ENCODE results near the gene TGFBR3. TPM values are rescaled to one million over a fixed set of nuclear protein-coding genes. Genes with fewer than 3 reads are reported as not detected.
"Not testable (repeated sequence)": the region's sequence is repeated elsewhere in the genome, so short reads cannot be mapped to it uniquely, and the experiment has no call there.

Gene TGFBR3
- total and polyA plus RNA-seq, 8 donors, result 4.2 to 689 (median 71.5) TPM

DNA sequence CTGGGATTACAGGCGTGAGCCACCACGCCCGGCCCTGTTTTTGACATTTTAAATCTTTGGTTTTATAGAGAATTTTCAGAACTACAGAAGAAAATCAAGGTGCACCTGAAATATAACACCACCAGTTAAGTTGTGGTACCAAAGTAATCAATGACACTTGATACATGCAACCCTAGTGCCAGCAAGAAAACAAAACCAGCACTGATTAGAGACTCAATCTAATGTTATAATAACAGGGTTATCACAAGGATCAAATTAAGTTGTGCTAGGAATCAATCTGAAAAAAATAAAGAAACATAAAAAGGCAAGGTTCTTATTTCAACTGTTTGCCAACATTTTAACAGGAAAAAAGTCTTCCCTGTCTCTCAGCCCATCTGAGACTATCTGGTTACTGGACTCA, 23.8 kb downstream of the TGFBR3 start:
- WGBS, 5 donors, result 83 to 99% (median 94%) methylated on average over 3 of the region's 3 CpGs
- no peaks in the 10 kb centered on the region for H3K27me3 ChIP-seq
- intact Hi-C loops (cut with DNase I; ENCODE audit: low total_unique reads), result no loop called here
- H3K36me3 ChIP-seq, result peaks cover 0 to 22% (median 9%) of the 10 kb centered on the region in 4 donors
- H3K4me1 ChIP-seq, result peaks cover 0 to 30% (median 9%) of the 10 kb centered on the region in 4 donors
- TF ChIP-seq POLR2AphosphoS5 (IDR thresholded peaks at IDR 0.05), result no peak
- TF ChIP-seq, protein P1, sequence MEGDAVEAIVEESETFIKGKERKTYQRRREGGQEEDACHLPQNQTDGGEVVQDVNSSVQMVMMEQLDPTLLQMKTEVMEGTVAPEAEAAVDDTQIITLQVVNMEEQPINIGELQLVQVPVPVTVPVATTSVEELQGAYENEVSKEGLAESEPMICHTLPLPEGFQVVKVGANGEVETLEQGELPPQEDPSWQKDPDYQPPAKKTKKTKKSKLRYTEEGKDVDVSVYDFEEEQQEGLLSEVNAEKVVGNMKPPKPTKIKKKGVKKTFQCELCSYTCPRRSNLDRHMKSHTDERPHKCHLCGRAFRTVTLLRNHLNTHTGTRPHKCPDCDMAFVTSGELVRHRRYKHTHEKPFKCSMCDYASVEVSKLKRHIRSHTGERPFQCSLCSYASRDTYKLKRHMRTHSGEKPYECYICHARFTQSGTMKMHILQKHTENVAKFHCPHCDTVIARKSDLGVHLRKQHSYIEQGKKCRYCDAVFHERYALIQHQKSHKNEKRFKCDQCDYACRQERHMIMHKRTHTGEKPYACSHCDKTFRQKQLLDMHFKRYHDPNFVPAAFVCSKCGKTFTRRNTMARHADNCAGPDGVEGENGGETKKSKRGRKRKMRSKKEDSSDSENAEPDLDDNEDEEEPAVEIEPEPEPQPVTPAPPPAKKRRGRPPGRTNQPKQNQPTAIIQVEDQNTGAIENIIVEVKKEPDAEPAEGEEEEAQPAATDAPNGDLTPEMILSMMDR (IDR thresholded peaks at IDR 0.05), result no peak
- no peak for TF ChIP-seq EP300 (IDR thresholded peaks at IDR 0.05)
- TF ChIP-seq POLR2A (IDR thresholded peaks at IDR 0.05), result no peak
- H3K9me3 ChIP-seq, result no peaks in the 10 kb centered on the region
- DNase-seq, result no peak
- no peak overlapping the region for H3K27ac ChIP-seq
- no peak overlapping the region for H3K4me3 ChIP-seq

- intact Hi-C loops (cut with DNase I; ENCODE audit: low total_unique reads), result no loop called here
- WGBS, 5 donors, result 87 to 95% (median 94%) methylated on average over 2 of the region's 2 CpGs
- no peak for DNase-seq
- H3K9me3 ChIP-seq, result no peaks in the 10 kb centered on the region
- TF ChIP-seq, protein P1 (IDR thresholded peaks at IDR 0.05), result no peak
- TF ChIP-seq POLR2AphosphoS5 (IDR thresholded peaks at IDR 0.05), result no peak
- no peak overlapping the region for H3K27ac ChIP-seq
- no peaks in the 10 kb centered on the region for H3K27me3 ChIP-seq
- no peak overlapping the region for H3K4me3 ChIP-seq
- peaks cover 0 to 17% (median 3%) of the 10 kb centered on the region in 4 donors for H3K4me1 ChIP-seq
- H3K36me3 ChIP-seq, result peaks cover 0 to 22% (median 9%) of the 10 kb centered on the region in 4 donors
Observed at GRCh38 chr1:91857557-91858239, 28.3 kb downstream of the TGFBR3 start.

DNA sequence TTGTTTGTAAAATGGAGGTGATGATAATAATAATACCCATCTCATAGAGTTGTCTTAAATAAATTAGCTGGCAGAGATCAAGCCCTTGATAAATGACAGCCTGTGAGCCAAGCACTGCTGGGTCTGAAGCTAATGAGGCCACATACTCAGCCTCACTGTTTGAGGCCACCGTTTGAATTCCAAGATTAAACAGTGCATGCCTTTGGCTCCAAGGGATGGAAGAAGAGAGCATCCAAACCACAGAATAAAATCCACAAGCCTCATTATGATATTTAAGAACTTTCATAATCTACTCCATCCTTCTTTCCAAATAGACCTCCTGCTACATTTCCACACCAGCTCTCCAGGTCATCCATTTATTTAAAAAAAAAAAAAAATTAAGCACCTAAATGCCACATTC, 29.0 kb downstream of the TGFBR3 start:
- H3K27ac ChIP-seq, result no peak overlapping the region
- no peak for DNase-seq
- WGBS, 5 donors, result 25 to 31% (median 29%) methylated on average over 1 of the region's 1 CpG
- no peaks in the 10 kb centered on the region for H3K27me3 ChIP-seq
- H3K4me1 ChIP-seq, result peaks cover 0 to 19% (median 8%) of the 10 kb centered on the region in 4 donors
- H3K4me3 ChIP-seq, result no peak overlapping the region
- intact Hi-C loops (cut with DNase I; ENCODE audit: low total_unique reads), result no loop called here
- H3K36me3 ChIP-seq, result peaks cover 0 to 22% (median 9%) of the 10 kb centered on the region in 4 donors
- TF ChIP-seq POLR2AphosphoS5 (IDR thresholded peaks at IDR 0.05) (no peak), POLR2A (IDR thresholded peaks at IDR 0.05) (no peak), EP300 (IDR thresholded peaks at IDR 0.05) (no peak)
- TF ChIP-seq, protein P1 (IDR thresholded peaks at IDR 0.05), result no peak
- H3K9me3 ChIP-seq, result no peaks in the 10 kb centered on the region

GRCh38 chr1:91854852-91855534, 31.0 kb downstream of the TGFBR3 start:
- Histone ChIP-seq H3K4me1 (peaks cover 10 to 33% (median 24%) of the 10 kb centered on the region in 4 donors), H3K27me3 (no peaks in the 10 kb centered on the region), H3K36me3 (peaks cover 0 to 8% (median 3%) of the 10 kb centered on the region in 4 donors), H3K4me3 (no peak overlapping the region), H3K9me3 (no peaks in the 10 kb centered on the region), H3K27ac (no peak overlapping the region)
- WGBS, 5 donors, result 68 to 83% (median 78%) methylated on average over 3 of the region's 3 CpGs
- TF ChIP-seq POLR2A (IDR thresholded peaks at IDR 0.05), result no peak
- no peak for DNase-seq
- intact Hi-C loops (cut with DNase I; ENCODE audit: low total_unique reads), result no loop called here

GRCh38 chr1:91853397-91853796, 32.6 kb downstream of the TGFBR3 start:
- no peak for DNase-seq
- Histone ChIP-seq H3K36me3 (no peaks in the 10 kb centered on the region), H3K27ac (no peak overlapping the region), H3K9me3 (no peaks in the 10 kb centered on the region), H3K27me3 (no peaks in the 10 kb centered on the region), H3K4me1 (peaks cover 10 to 38% (median 24%) of the 10 kb centered on the region in 4 donors), H3K4me3 (no peak overlapping the region)
- WGBS, 5 donors, result 93 to 97% (median 96%) methylated on average over 7 of the region's 7 CpGs
- TF ChIP-seq EP300 (IDR thresholded peaks at IDR 0.05), result no peak
- TF ChIP-seq POLR2AphosphoS5 (IDR thresholded peaks at IDR 0.05), result no peak
- TF ChIP-seq POLR2A (IDR thresholded peaks at IDR 0.05), result no peak
- TF ChIP-seq, protein P1 (IDR thresholded peaks at IDR 0.05), result no peak
- intact Hi-C loops (cut with DNase I; ENCODE audit: low total_unique reads), result no loop called here

DNA sequence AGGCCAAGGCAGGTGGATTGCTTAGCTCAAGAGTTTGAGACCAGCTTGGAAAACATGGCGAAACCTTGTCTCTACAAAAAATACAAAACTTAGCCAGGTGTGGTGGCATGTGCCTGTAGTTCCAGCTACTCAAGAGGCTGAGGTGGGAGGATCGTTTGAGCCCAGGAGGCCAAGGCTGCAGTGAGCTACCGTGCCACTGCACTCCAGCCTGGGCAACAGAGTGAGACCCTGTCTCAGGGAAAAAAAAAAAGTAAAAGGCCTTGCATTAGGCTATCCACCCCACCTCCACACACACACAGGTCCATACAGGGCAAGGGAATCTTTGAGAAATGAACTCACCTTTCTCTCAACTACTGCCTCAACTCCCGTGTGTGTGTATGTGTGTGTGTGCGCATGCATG, 33.9 kb downstream of the TGFBR3 start:
- Histone ChIP-seq H3K4me1 (peaks cover 10 to 43% (median 29%) of the 10 kb centered on the region in 4 donors), H3K27ac (peak overlapping the region in 4 of 5 donors; percentile 76 to 84 (median 81))
- H3K4me3 ChIP-seq; intact Hi-C loops (cut with DNase I; ENCODE audit: low total_unique reads); DNase-seq; H3K36me3 ChIP-seq; H3K9me3 ChIP-seq; H3K27me3 ChIP-seq: not testable (repeated sequence)
- 93 to 95% (median 94%) methylated on average over 5 of the region's 5 CpGs for WGBS, 5 donors

Measured in stomach (tissue), 9 donors.